ENCODE measurements around the gene TCHP.

GRCh38 chr12:109931143-109931542 lies 31.1 kb downstream of the TCHP start:
- TF ChIP-seq CTCF (IDR thresholded peaks at IDR 0.05; ENCODE audit: insufficient read depth, low read depth, low read length) (no peak), EZH2 (IDR thresholded peaks at IDR 0.05; ENCODE audit: insufficient read depth, low read length) (no peak)

Data from astrocyte (in vitro differentiated cells and primary cell).